Panc1 (cell line): ENCODE measurements around the gene CRYGN. TPM values are rescaled to one million over a fixed set of nuclear protein-coding genes. Genes with fewer than 3 reads are reported as not detected.

ENCODE experiments used
- ATAC-seq: fragments of 200-7000 bp; cut with Tn5 transposase; 2 replicates; pipeline ENCODE4 v1.9.1; 2020; ENCODE audit warnings: mild to moderate bottlenecking, moderate library complexity
- BruUV-seq: library from RNA; stranded (reverse); fragments of 400-500 nt; replicated peaks from 2 replicates; lab custom pipeline; 2021; lab: Mats Ljungman, UMichigan
- CTCF ChIA-PET: fragments of 300-600 bp; sonication (Branson Sonifier 250); formaldehyde crosslinking; loops from one replicate; lab custom pipeline; 2022; ENCODE audit warnings: antibody characterized with exemption; lab: Charles Lee
- POLR2A ChIA-PET: fragments of 300-600 bp; sonication (Branson Sonifier 250); formaldehyde crosslinking; loops from one replicate; lab custom pipeline; 2022; ENCODE audit warnings: antibody characterized with exemption; lab: Charles Lee
- DNase-seq: peaks from one replicate; pipeline ENCODE4 v3.0.0-alpha.2; 2010; ENCODE audit warnings: low read depth, low spot score
- H3K27ac ChIP-seq: 2 replicates; pipeline ENCODE4 v1.5.1; 2011; ENCODE audit warnings: mild to moderate bottlenecking, low read length, inconsistent platforms
- H3K27me3 ChIP-seq: fragments of 200-500 bp; sonication (Bioruptor generic); 2 replicates; pipeline ENCODE4 v1.6.0; 2014; ENCODE audit warnings: low read length, inconsistent platforms; ENCODE audit not compliant: control insufficient read depth, insufficient read depth
- H3K36me3 ChIP-seq: fragments of 200-500 bp; sonication (Bioruptor generic); 2 replicates; pipeline ENCODE4 v1.5.1; 2014; ENCODE audit warnings: inconsistent platforms, mild to moderate bottlenecking, low read length, moderate library complexity; ENCODE audit not compliant: control insufficient read depth, insufficient read depth
- H3K4me1 ChIP-seq: 2 replicates; pipeline ENCODE4 v1.5.1; 2011; ENCODE audit warnings: inconsistent platforms, mild to moderate bottlenecking, low read length, moderate library complexity; ENCODE audit not compliant: control insufficient read depth, insufficient read depth
- H3K4me3 ChIP-seq, 2 experiments: 2 replicates each; pipeline ENCODE4 v1.5.1; 2011 to 2012; ENCODE audit warnings: low read depth in 2 of 2, low read length in 2 of 2, mild to moderate bottlenecking in 2 of 2, inconsistent platforms in 1 of 2, moderate library complexity in 1 of 2
- H3K9me3 ChIP-seq: fragments of 200-500 bp; sonication (Bioruptor generic); 2 replicates; pipeline ENCODE4 v1.5.1; 2014; ENCODE audit warnings: low read depth, mild to moderate bottlenecking, inconsistent platforms, low read length, moderate library complexity; ENCODE audit not compliant: control insufficient read depth, insufficient read depth
- POLR2AphosphoS5 ChIP-seq: IDR thresholded peaks from 2 replicates; pipeline ENCODE4 v1.6.1; 2012; ENCODE audit warnings: mild to moderate bottlenecking, low read depth, low read length, moderate library complexity
- SIN3A ChIP-seq: IDR thresholded peaks from 2 replicates; pipeline ENCODE4 v1.6.1; 2012; ENCODE audit warnings: low read depth, mild to moderate bottlenecking, low read length, moderate library complexity, borderline replicate concordance; ENCODE audit not compliant: insufficient read depth
- TCF7L2 ChIP-seq: IDR thresholded peaks from 2 replicates; pipeline ENCODE4 v1.6.1; 2011; ENCODE audit warnings: mild to moderate bottlenecking, low read depth, low read length, inconsistent platforms
- in situ Hi-C: cut with HindIII; loops from 2 replicates; pipeline ENCODE4 v1.10.0; 2016; ENCODE audit warnings: low sequenced_read_pairs, low pct_unique_long_range_greater_than_20kb
- intact Hi-C: fragments of 100-400 bp; cut with micrococcal nuclease; formaldehyde crosslinking; loops from one replicate; pipeline ENCODE4 v1.10.0; 2022; ENCODE audit not compliant: unreplicated experiment
- total RNA-seq: library from RNA; stranded (reverse); gene quantifications from one replicate; pipeline ENCODE4 v1.2.1, GENCODE V29; 2021; ENCODE audit not compliant: unreplicated experiment
- TF ChIP-seq, protein P1 (sequence below): fragments of 450-650 bp; IDR thresholded peaks from 2 replicates; pipeline ENCODE4 v1.5.1; 2017; ENCODE audit warnings: mild to moderate bottlenecking
- TF ChIP-seq, protein P2 (sequence below), 2 experiments: IDR thresholded peaks; 2 replicates each; pipeline ENCODE4 v1.6.1; 2011 to 2012; ENCODE audit warnings: low read depth in 2 of 2, control low read depth in 1 of 2, low read length in 1 of 2, mild to moderate bottlenecking in 1 of 2, moderate library complexity in 1 of 2; ENCODE audit not compliant: insufficient read depth in 1 of 2

The CRYGN gene
- total RNA-seq, 1 experiment from 2014 or later, result 0.74 TPM

DNA sequence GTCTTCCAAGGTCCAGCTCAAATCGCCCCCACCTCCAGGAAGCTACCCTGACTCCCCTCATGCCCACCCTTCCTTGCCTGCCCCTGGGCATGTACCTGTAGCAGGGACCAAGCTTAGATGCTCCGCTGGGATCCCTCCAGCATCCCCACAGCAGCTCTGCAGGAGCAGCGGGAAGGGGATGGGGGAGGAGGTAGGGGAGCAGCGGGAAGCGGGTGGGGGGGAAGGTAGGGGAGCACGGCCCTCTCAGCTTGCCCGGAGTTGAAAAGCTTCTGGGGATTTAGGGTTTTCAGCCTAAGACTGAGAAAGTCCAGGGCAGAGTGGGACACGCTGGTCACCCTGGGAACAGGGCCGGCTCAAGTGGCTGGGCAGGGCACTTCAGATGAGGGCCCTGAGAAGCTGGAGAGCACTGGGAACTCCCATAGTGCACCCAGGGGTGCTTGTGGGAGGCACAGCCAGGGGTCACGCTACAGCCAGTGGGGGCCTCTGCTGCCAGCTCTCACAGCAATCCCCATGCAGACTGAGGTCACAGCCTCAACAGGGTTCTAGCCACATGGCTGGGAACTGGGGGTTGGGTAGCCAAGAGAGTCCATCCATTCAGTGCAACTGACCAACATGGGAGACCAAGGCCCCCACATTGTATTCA is 43.5 kb downstream of the CRYGN start:
- in situ Hi-C loops (no loop called here), intact Hi-C loops (no loop called here)
- Histone ChIP-seq H3K4me1 (peaks cover 4% of the 10 kb centered on the region; the same call in 1 of the 2 replicates), H3K9me3 (no peaks in the 10 kb centered on the region), H3K27me3 (no peaks in the 10 kb centered on the region), H3K27ac (no peak overlapping the region), H3K4me3 (no peak overlapping the region), H3K36me3 (no peaks in the 10 kb centered on the region)
- no peak for TF ChIP-seq TCF7L2
- TF ChIP-seq, protein P1, sequence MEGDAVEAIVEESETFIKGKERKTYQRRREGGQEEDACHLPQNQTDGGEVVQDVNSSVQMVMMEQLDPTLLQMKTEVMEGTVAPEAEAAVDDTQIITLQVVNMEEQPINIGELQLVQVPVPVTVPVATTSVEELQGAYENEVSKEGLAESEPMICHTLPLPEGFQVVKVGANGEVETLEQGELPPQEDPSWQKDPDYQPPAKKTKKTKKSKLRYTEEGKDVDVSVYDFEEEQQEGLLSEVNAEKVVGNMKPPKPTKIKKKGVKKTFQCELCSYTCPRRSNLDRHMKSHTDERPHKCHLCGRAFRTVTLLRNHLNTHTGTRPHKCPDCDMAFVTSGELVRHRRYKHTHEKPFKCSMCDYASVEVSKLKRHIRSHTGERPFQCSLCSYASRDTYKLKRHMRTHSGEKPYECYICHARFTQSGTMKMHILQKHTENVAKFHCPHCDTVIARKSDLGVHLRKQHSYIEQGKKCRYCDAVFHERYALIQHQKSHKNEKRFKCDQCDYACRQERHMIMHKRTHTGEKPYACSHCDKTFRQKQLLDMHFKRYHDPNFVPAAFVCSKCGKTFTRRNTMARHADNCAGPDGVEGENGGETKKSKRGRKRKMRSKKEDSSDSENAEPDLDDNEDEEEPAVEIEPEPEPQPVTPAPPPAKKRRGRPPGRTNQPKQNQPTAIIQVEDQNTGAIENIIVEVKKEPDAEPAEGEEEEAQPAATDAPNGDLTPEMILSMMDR, result no peak
- no peak for TF ChIP-seq SIN3A
- no peak for TF ChIP-seq POLR2AphosphoS5
- TF ChIP-seq, protein P2, sequence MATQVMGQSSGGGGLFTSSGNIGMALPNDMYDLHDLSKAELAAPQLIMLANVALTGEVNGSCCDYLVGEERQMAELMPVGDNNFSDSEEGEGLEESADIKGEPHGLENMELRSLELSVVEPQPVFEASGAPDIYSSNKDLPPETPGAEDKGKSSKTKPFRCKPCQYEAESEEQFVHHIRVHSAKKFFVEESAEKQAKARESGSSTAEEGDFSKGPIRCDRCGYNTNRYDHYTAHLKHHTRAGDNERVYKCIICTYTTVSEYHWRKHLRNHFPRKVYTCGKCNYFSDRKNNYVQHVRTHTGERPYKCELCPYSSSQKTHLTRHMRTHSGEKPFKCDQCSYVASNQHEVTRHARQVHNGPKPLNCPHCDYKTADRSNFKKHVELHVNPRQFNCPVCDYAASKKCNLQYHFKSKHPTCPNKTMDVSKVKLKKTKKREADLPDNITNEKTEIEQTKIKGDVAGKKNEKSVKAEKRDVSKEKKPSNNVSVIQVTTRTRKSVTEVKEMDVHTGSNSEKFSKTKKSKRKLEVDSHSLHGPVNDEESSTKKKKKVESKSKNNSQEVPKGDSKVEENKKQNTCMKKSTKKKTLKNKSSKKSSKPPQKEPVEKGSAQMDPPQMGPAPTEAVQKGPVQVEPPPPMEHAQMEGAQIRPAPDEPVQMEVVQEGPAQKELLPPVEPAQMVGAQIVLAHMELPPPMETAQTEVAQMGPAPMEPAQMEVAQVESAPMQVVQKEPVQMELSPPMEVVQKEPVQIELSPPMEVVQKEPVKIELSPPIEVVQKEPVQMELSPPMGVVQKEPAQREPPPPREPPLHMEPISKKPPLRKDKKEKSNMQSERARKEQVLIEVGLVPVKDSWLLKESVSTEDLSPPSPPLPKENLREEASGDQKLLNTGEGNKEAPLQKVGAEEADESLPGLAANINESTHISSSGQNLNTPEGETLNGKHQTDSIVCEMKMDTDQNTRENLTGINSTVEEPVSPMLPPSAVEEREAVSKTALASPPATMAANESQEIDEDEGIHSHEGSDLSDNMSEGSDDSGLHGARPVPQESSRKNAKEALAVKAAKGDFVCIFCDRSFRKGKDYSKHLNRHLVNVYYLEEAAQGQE (IDR thresholded peaks at IDR 0.05; ENCODE audit: insufficient read depth in 1 of 2, low read depth in 2 of 2, low read length in 1 of 2), result no peak
- DNase-seq (no peak), ATAC-seq (no peak)
- no TSS peak for BruUV-seq
- POLR2A ChIA-PET, result no interaction called here
- CTCF ChIA-PET, result interaction anchor here (0.9 kb wide), 1 partner anchor 54 kb away, joined by 3 read pairs; no protein-coding TSS in a partner anchor

DNA sequence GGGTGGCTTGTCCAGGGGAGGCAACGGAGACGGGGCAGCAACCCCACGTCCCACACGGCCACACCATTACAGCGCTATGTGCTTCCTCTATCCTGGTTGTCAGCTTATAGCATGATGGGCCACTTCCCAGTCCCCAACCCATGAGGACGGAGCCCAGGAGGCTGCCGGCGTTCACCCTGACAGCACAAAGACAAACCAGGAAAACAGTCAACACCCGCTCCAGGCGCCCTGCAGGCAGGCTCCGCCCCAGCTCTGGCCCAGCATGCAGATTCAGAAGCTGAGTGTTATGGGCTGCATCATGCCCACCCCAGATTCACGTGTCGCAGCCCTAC is 44.9 kb downstream of the CRYGN start:
- in situ Hi-C loops (no loop called here), intact Hi-C loops (no loop called here)
- Histone ChIP-seq H3K4me1 (peaks cover 4% of the 10 kb centered on the region; the same call in 1 of the 2 replicates), H3K9me3 (no peaks in the 10 kb centered on the region), H3K36me3 (no peaks in the 10 kb centered on the region), H3K27me3 (no peaks in the 10 kb centered on the region), H3K4me3 (no peak overlapping the region), H3K27ac (no peak overlapping the region)
- DNase-seq (no peak), ATAC-seq (no peak)
- CTCF ChIA-PET, result no interaction called here
- BruUV-seq, result no TSS peak
- TF ChIP-seq, protein P2 (IDR thresholded peaks at IDR 0.05; ENCODE audit: insufficient read depth in 1 of 2, low read depth in 2 of 2, low read length in 1 of 2), result no peak
- TF ChIP-seq POLR2AphosphoS5 (no peak), TCF7L2 (no peak), SIN3A (no peak)
- TF ChIP-seq, protein P1, result no peak
- POLR2A ChIA-PET, result no interaction called here
